T-helper 2 cell treated with Interferon-gamma antibody and Interleukin-4, amounts not matched to agents 100 ng/mL and 5 ng/mL, for 36 hours (primary cell): ENCODE data around the gene STH. TPM values are rescaled to one million over a fixed set of nuclear protein-coding genes. Genes with fewer than 3 reads are reported as not detected.
"Not testable (repeated sequence)": the region's sequence is repeated elsewhere in the genome, so short reads cannot be mapped to it uniquely, and the experiment has no call there.

Experiments used
- intact Hi-C: fragments of 100-400 bp; cut with micrococcal nuclease; formaldehyde crosslinking; loops from one replicate; pipeline ENCODE4 v1.15.1; 2023
- total RNA-seq: library from RNA; stranded (reverse); gene quantifications from 2 replicates; pipeline ENCODE4 v1.2.3, GENCODE V29; 2022

Gene STH
- not detected in 2 replicates for total RNA-seq

DNA sequence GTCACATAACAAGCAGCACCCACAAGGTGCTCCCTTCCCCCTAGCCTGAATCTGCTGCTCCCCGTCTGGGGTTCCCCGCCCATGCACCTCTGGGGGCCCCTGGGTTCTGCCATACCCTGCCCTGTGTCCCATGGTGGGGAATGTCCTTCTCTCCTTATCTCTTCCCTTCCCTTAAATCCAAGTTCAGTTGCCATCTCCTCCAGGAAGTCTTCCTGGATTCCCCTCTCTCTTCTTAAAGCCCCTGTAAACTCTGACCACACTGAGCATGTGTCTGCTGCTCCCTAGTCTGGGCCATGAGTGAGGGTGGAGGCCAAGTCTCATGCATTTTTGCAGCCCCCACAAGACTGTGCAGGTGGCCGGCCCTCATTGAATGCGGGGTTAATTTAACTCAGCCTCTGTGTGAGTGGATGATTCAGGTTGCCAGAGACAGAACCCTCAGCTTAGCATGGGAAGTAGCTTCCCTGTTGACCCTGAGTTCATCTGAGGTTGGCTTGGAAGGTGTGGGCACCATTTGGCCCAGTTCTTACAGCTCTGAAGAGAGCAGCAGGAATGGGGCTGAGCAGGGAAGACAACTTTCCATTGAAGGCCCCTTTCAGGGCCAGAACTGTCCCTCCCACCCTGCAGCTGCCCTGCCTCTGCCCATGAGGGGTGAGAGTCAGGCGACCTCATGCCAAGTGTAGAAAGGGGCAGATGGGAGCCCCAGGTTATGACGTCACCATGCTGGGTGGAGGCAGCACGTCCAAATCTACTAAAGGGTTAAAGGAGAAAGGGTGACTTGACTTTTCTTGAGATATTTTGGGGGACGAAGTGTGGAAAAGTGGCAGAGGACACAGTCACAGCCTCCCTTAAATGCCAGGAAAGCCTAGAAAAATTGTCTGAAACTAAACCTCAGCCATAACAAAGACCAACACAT is at the start of gene STH:
Gene STH, plus strand, starts transcription at position 264 of the 913 bp plus-strand sequence. Its CDS starts 30 bp downstream, at position 294.
- intact Hi-C loops = no loop called here

- intact Hi-C loops = no loop called here
Observed at GRCh38 chr17:45949755-45950320, 49.2 kb upstream of the STH start.

DNA sequence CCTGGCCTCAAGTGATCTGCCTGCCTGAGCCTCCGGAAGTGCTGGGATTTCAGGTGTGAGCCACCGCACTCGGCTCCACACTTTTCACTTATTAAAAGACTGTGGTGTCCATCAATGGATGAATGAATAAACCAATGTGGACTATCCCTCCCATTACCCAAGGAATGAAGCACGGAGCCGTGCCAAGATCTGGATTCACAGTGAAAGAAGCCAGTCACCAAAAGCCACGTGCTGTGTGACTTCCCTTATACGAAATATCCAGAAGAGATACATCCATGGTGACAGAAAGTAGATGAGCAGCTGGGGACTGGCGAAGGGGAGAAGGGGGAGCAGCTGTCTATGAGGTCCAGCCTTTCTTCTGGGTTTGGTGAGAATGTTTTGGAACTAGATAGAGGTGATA is 48.2 kb upstream of the STH start:
- intact Hi-C loops = no loop called here

- intact Hi-C loops = no loop called here
Observed at GRCh38 chr17:45951403-45951802, 47.6 kb upstream of the STH start.

GRCh38 chr17:45951941-45952340 is 47.1 kb upstream of the STH start:
- intact Hi-C loops = no loop called here

GRCh38 chr17:45952814-45953320 is 46.2 kb upstream of the STH start:
- intact Hi-C loops = no loop called here

- intact Hi-C loops = no loop called here
Observed at GRCh38 chr17:45953561-45953960, 45.5 kb upstream of the STH start.

DNA sequence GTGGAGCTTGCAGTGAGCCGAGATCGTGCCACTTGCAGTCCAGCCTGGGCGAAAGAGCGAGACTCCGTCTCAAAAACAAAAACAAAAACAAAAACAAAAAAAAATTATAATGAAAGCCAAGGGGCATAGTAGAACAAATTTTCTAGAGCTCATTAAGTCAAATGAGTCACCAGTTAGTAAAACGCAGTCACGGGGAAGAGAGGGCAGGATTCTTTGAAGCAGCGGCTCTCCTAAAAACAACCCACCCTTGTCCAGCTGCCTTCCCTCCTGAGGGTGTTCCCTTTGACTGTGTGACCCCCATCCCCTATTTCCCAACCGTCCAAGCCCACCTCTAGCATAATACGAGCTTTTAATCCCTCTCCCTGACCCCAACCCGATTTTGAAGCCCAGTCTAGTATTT is 44.1 kb upstream of the STH start:
- intact Hi-C loops = no loop called here

GRCh38 chr17:45955326-45955725 is 43.7 kb upstream of the STH start:
- intact Hi-C loops = no loop called here

DNA sequence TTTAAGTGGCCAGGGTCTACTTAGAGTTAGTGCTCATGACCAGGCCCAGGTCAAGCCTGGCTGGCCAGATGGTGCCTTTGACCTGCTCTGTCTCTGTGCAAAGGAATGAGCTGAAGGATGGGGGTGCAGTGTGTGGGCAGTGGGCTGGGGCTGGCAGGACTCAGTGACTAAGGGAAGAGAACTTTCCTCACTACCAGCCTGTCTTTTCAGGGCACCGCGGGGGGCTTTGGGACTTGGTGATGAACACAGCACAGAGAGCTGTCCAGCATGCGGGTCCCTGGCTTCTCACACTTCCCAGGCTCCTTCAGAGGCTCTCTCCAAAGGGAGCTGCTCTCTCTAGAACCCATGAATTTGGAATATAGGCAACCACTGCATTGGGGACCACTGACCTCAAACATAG is 43.0 kb upstream of the STH start:
- intact Hi-C loops = no loop called here

- intact Hi-C loops = not testable (repeated sequence)
Observed at GRCh38 chr17:45956746-45957145, 42.3 kb upstream of the STH start.

DNA sequence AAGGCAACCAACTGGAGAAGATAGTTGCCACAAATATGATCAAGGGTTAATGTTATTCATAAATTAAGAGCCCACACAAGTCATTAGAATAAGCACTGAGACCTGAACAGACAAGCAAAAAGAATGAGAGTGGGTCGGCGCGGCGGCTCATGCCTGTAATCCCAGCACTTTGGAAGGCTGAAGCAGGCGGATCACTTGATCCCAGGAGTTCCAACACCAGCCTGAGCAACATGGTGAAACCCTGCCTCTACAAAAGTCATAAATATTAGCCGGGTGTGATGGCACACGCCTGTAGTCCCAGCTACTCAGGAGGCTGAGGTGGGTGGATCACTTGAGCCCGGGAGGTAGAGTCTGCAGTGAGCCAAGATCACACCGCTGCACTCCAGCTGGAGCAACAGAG is 40.7 kb upstream of the STH start:
- intact Hi-C loops = no loop called here

DNA sequence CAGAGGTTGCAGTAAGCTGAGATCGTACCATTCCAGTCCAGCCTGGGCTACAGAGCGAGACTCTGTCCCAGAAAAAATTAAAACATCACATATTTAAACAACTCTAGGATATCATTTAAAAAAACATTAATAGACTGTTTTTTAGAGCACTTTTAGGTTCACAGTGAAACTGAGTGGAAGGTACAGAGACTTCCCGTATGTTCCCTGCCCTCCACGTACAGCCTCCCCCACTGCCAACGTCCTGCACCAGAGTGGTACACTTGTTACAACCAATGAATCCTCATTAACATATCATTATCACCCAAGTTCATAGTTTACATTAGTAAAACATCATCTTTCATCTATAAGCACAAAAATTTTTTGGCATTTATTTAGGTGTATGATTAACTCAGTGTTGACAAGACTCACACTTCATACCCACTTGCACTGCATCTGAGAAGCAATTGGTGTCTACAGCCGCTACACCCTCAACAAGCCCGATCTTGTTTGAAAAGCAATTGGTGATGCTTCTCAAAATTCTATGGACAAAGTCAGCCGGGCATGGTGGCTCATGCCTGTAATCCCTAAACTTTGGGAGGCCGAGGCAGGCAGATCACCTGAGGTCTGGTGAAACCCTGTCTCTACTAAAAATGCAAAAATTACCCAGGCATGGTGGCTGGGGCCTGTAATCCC is 39.9 kb upstream of the STH start:
- intact Hi-C loops = no loop called here

DNA sequence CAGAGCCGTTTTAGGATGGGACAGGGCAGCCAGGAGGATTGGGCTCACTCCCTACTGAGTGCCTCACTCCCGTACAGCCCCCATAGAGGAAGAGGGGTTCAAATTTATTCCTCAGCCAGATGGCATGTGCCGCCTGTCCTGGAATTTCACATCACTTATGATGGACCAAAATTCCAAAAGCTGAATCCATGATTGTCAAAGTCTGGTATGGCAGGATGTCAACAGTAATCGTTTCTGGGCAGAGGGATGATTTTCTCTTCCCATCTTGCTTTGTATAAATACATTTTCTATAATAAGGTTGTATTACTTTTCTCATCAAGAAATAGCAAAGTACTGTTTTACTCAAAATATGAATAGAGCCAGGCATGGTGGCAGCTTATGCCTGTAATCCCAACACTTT is 38.7 kb upstream of the STH start:
- intact Hi-C loops = no loop called here

DNA sequence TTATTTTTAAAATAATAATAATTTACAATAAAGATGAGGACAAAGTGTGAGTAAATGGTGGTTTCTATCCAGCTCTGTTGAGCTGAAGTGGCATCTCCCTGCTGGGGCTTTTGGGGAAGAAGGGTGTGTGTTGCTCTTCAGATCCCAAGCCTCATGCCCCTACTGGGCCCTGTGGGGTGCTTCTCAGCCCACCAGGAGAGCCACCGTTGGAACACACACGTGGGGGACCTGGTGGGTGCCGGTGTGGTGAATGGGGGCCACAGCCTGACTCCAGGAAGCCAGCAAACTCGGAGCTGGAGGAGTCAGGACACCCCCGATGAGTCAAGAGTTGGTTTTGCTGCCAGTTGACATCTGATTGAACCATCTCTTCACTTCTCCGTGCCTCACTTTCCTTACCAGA is 37.8 kb upstream of the STH start:
- intact Hi-C loops = no loop called here

GRCh38 chr17:45962221-45962972 is 36.7 kb upstream of the STH start:
- intact Hi-C loops = no loop called here

GRCh38 chr17:45963283-45963682 is 35.8 kb upstream of the STH start:
- intact Hi-C loops = no loop called here

- intact Hi-C loops = no loop called here
Observed at GRCh38 chr17:45963889-45964288, 35.2 kb upstream of the STH start.

DNA sequence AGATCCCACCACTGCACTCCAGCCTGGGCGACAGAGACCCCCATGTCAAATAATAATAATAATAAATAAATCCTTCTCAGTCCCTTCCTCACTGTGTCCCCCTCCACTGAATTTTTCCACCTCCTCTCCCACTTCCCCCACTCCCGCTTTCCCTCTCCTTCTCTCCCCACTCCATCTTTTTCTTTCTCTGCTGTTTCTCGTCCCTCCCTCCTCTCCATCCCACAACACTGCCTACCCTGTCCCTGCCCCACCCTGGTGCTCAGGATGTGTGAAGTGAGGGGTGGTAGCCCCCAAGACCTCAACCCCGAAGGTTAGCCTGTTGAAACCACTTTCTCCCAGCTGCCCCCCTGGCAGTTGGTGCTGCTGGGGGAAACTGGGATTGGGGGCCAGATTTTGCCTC is 34.4 kb upstream of the STH start:
- intact Hi-C loops = no loop called here

- intact Hi-C loops = no loop called here
Observed at GRCh38 chr17:45965812-45966211, 33.2 kb upstream of the STH start.

GRCh38 chr17:45966606-45967280 is 32.3 kb upstream of the STH start:
- intact Hi-C loops = no loop called here
